Sigmoid colon (tissue), 3 donors: ENCODE results near the gene TASL.

ENCODE experiments used
- POLR2A ChIP-seq, 2 donors: fragments of 450-650 bp; IDR thresholded peaks; one replicate each; pipeline ENCODE4 v1.6.1; 2016; ENCODE audit warnings: antibody characterized with exemption in 2 of 2, mild to moderate bottlenecking in 2 of 2, moderate library complexity in 2 of 2
- TF ChIP-seq, protein P1 (sequence below), 4 experiments: fragments of 450-650 bp in 3 of 4; fragments of 200-600 bp in 1 of 4; IDR thresholded peaks; one replicate each; pipeline ENCODE4 v1.5.1; 2016 to 2019; ENCODE audit warnings: antibody characterized with exemption in 4 of 4, mild to moderate bottlenecking in 3 of 4, moderate library complexity in 2 of 4

DNA sequence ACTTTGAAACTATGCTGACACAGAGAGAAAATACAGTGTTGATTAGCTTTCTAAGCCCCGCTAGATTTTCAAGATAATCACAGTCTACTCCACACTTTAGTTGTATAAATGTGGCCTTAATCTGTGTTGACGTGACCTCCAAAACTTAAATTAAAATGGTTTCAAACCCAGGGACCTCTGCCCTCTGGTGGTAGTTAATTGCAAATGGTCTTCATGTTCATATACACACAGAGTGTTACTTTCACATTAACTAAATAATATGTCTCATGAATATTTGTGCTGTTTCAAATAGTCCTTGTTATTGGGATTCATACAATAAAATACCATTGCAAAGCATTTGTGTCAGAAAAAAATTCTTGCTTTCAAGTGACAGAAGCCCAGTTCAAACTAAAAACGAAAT is 64.3 kb downstream of the TASL start:
- TF ChIP-seq, protein P1, sequence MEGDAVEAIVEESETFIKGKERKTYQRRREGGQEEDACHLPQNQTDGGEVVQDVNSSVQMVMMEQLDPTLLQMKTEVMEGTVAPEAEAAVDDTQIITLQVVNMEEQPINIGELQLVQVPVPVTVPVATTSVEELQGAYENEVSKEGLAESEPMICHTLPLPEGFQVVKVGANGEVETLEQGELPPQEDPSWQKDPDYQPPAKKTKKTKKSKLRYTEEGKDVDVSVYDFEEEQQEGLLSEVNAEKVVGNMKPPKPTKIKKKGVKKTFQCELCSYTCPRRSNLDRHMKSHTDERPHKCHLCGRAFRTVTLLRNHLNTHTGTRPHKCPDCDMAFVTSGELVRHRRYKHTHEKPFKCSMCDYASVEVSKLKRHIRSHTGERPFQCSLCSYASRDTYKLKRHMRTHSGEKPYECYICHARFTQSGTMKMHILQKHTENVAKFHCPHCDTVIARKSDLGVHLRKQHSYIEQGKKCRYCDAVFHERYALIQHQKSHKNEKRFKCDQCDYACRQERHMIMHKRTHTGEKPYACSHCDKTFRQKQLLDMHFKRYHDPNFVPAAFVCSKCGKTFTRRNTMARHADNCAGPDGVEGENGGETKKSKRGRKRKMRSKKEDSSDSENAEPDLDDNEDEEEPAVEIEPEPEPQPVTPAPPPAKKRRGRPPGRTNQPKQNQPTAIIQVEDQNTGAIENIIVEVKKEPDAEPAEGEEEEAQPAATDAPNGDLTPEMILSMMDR (IDR thresholded peaks at IDR 0.05): no peak
- TF ChIP-seq POLR2A (IDR thresholded peaks at IDR 0.05): no peak
